NCI-H128 (cell line): ENCODE data around the gene FMO4.
"Not testable (repeated sequence)": the region's sequence is repeated elsewhere in the genome, so short reads cannot be mapped to it uniquely, and the experiment has no call there.

Experiments
- DNase-seq: peaks from one replicate; lab custom pipeline; 2025; ENCODE audit not compliant: unreplicated experiment; lab: John Stamatoyannopoulos, UW

Gene FMO4

DNA sequence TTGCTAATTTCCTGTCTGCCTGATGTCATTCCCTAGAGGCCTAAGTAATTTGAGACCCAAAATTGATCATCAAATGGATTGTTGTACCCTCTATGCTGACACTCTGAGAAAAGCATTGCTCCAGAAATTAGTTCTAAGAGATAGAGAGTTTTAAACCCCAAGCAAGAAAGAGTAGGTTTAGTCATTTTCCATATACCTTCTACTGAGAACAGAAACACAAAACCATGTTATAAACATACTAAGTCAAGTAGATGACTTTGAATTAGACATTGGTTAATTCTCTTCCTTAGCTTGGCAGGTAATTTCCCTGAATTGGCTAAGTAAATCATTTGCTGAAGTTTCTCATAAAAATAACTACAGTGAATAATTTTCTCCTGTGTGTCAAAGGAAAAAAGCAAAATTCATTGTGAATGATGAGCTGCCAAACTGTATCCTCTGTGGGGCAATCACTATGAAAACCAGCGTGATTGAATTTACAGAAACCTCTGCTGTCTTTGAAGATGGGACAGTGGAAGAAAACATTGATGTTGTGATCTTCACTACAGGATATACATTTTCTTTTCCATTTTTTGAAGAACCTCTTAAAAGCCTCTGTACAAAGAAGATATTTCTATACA is 20.1 kb downstream of the FMO4 start:
- DNase-seq = no peak

DNA sequence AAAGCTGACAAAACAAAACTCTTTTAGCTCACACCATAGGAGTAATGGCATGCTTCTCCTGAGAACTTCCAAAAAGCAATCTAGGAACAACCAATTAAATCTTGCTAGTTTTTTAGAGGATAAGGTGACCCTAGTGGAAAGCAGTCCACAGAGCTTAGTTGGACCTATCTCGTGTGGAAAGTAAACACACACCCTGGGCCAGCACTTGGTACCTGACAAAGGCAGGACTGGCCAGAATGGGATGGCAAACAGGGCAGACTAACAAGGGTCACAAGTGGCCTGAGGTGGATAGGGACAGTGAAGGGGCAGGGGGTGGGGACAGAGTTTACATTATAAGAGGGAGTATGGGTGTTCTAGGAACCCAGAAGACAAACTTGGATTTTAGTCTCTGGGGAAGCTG is 22.0 kb downstream of the FMO4 start:
- DNase-seq = no peak

DNA sequence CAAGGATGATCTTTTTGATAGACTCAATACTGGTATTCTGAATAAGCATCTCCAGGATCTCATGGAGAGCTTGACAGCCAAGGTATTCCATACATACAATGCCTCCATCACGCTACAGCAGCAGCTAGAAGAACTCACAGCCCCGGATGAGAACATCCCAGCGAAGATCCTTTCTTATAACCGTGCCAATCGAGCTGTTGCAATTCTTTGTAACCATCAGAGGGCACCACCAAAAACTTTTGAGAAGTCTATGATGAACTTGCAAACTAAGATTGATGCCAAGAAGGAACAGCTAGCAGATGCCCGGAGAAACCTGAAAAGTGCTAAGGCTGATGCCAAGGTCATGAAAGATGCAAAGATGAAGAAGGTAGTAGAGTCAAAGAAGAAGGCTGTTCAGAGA is 25.4 kb downstream of the FMO4 start:
- not testable (repeated sequence) for DNase-seq

DNA sequence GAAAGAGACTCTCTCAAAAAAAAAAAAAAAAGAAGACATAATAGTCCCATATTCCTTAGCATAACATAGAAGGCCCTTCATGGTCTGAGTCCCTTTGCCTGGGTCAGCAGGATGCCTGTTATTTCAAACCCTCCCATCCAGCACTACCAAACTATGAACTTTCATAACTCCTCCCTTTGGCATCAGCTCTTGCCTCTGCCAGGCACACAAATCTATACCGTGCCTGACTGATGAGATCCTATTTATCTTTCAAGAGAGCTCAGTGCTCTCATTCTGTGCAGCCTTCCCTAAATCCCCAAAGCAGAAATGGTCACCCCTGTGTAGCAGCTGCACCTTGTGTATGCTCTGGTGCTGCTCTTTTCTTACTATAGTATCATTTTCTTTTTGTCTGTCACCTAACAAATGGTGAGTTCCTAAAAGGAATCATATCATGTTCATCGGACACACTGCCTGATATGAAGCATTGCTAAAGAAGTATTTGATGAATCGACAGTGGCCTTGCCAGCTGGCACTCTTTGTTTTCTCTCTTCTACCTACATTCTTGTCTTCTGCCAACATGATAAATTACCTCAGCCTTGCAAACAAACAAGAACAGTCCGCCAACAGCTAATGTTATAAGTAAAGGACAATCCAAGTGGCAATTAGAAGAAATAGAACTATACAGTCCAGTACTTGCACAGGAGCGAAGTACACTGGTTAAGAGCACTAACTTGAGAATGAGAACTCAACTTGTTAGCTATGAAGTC is 29.9 kb downstream of the FMO4 start:
- no peak for DNase-seq

DNA sequence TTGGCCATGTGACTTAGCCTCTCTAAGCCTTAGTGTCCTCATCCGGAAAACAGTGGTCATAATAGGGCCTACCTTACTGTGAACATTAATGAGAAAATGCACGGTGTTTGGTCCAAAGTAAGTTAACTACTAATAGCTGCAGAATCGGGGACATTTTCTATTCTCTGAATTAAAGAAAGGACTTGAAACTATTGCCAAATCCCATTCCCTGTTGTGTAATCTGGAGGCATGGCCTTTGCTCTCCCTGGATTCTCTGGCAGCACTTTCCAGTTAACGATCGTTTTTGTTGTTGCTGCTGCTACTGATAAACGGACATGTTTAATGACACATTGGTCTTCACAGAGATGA is 30.5 kb downstream of the FMO4 start:
- no peak for DNase-seq

DNA sequence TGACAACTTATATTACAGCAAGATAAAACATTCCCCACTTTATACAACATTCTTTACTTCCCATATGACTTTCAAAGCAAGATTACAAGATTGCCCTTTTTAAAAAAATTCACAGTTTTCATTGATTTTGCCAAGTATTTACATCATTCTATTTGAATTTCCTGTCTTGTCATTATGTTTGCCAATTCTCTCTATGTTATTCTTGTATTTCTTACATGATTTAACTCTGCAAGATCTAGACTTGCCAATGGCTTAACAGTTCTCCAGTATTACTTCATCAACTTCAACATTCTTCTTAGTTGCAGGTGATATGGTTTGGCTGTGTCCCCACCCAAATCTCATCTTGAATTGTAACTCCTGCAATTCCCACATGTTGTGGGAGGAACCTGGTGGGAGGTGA is 31.6 kb downstream of the FMO4 start:
- DNase-seq = no peak

DNA sequence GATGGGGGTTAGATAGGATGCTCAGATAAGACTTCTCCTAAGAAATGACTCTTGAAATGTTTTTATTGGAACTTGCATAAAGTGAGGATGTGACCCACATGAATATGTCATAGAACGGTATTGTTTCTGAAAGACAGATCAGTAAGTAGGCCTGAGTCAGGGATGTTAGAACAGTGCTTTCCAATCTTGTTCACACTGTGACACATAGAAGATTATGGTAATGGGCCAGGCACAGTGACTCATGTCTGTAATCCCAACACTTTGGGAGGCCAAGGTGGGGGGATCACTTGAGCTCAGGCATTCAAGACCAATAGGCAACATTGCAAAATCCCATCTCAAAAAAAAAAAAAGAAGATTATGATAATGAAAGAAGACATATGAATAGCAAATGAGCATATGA is 32.9 kb downstream of the FMO4 start:
- no peak for DNase-seq

DNA sequence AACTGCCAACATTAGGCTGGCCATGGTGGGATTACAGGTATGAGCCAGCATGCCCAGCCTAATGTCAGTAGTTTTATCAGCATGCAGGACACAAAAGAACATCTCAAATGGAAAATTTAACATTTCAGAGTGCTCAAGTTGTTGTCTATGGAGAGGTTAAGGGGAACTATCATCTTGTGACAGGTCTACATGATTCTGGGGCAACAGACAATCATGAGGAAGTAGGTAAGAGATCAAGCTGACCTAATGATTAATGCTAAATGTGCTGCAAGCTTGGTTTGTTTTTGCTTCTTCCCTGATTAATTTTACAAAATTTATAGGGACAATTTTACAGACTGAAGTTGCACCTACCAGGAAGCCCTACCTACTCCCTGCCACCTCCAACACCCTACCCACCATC is 36.6 kb downstream of the FMO4 start:
- no peak for DNase-seq

DNA sequence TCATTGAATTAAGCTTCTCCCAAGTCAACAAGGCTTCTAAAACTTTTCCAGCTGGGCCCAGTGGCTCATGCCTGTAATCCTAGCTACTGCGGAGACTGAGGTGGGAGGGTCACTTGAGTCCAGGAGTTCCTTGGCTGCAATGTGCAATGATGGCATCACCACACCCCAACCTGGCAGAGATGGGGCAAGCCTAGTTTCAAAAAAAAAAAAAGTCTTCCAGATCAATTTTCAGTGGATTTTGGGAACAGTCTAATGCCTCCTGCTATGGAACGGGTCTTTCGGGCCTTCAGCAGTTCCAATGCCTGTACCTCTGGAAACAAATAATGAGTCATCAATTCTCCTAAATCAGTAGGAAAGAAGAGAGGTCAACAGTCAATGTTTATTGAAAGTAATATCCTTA is 38.0 kb downstream of the FMO4 start:
- no peak for DNase-seq

DNA sequence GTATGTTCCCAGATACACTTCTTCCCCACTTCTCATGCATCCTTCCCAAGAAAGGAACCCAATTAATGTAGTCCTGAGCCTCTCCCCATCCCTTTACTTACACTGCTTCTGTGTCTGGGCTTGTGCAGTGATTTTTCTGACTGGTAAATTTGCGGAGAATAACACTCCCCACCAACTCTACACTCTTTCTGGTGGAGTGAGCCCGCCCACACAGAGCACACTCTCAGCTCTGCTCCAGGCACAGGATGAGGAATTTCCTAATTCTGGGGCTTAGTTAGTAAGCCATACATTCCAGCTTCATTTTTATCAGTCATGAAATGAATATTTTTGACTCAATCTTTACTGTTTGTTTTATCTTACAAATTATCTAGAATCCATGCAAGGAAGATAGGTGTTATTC is 38.6 kb downstream of the FMO4 start:
- DNase-seq = no peak

DNA sequence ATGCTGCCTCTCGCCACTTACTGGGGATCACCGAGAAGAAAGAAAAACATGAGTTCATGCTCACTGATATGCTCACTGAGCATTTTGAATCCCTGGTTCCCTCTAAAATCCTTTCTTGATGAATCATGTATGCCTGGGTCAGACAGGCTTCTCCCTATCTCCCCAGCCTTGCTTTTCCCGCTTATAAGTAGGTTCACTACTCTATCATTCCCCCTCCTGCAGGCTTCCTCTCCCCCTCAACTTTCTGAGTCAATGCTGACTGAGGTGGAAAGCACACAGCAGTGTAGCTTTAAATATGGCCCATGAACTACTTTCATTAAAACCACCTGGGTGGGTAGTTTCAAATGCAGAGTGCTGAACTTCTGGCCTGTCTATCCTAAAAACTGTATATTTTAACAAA is 41.7 kb downstream of the FMO4 start:
- no peak for DNase-seq

DNA sequence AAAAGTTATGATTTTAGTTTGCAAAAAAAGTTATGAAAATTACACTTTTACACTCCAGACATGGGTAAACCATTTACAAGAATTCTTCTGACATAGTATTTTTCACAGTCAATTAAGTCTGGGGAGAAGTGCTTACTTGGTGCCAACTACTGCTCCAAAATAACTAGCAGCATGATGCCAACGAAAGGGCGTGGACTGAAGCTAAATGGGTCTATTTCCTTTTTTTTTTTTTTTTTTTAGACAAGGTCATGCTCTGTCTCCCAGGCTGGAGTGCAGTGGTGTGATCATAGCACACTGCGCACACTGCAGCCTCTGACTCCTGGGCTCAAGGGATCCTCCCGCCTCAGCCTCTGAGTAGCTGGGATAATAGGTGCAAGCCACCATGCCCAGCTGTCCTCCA is 43.2 kb downstream of the FMO4 start:
- DNase-seq = no peak

DNA sequence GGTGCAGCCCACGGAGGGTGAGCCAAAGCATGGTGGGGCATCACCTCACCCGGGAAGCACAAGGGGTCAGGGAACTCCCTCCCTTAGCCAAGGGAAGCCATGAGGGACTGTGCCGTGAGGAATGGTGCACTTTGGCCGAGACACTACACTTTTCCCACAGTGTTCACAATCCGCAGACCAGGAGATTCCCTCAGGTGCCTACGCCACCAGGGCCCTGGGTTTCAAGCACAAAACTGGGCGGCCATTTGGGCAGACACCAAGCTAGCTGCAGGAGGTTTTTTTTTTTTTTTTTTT is 45.3 kb downstream of the FMO4 start:
- DNase-seq = not testable (repeated sequence)

DNA sequence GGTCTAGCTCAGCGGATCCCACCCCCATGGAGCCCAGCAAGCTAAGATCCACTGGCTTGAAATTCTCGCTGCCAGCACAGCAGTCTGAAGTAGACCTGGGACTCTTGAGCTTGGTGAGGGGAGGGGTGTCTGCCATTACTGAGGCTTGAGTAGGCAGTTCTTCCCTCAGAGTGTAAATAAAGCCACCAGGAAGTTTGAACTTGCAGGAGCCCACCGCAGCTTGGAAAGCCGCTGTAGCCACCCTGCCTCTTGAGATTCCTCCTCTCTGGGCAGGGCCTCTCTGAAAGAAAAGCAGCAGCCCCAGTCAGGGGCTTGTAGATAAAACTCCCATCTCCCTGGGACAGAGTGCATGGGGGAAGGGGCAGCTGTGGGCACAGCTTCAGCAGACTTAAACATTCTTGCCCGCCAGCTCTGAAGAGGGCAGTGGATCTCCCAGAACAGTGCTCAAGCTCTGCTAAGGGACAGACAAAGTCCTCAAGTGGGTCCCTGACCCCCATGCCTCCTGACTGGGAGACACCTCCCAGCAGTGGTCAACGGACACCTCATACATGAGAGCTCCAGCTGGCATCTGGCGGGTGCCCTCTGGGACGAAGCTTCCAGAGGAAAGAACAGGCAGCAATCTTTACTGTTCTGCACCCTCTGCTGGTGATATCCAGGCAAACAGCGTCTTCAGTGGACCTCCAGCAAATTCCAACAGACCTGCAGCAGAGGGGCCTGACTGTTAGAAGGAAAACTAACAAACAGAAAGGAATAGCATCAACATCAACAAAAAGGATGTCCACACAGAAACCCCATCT is 45.9 kb downstream of the FMO4 start:
- not testable (repeated sequence) for DNase-seq

DNA sequence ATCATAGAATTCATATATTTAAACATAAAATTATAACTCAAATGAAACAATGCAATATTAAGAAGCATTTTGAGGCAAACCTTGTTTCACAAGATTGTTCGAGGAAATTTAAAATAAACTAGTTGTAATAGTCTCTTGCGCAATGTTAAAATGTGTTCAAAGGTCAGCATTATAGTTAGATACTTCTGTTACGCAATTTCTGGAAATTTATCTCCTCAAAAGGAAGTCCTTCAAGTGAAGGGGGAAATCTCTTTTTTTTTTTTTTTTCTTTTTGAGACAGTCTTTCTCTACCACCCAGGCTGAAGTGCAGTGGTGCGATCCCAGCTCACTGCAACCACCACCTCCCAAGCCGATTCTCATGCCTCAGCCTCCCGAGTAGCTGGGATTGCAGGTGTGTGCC is 52.1 kb downstream of the FMO4 start:
- DNase-seq = no peak

DNA sequence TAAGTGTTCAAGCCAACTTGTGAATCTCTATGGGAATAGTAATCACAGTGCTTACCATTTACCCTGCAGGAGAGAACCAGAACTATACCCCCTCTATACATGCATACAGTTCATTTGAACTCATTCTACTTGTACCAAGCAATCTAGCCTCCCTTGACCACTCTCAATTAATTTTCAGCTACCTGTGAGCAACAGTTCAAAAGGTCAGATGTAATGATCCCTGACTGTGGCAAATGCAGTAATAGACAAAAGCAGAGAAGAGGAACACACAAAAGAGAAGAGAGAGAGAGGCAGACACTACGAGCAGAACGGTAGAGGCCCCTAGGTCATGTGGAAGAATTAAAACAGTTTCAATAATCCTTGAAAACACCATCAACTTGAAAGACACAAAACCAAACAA is 52.8 kb downstream of the FMO4 start:
- DNase-seq = no peak

DNA sequence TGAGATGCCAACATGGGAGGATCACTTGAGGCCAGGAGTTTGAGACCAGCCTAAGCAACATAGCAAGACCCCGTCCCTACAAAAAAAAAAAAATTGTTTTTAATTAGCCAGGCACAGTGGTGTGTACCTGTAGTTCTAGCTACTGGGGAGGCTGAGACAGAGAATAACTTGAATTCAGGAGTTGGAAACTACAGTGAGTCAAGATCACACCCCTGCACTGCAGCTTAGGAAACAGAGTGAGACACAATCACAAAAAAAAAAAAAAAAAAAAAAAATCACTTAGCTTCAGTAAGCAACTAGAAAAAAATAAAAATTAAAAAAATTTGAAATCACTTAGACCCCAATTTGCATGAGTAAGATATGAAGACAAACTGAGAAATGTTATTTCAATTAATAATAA is 53.5 kb downstream of the FMO4 start:
- DNase-seq = no peak

DNA sequence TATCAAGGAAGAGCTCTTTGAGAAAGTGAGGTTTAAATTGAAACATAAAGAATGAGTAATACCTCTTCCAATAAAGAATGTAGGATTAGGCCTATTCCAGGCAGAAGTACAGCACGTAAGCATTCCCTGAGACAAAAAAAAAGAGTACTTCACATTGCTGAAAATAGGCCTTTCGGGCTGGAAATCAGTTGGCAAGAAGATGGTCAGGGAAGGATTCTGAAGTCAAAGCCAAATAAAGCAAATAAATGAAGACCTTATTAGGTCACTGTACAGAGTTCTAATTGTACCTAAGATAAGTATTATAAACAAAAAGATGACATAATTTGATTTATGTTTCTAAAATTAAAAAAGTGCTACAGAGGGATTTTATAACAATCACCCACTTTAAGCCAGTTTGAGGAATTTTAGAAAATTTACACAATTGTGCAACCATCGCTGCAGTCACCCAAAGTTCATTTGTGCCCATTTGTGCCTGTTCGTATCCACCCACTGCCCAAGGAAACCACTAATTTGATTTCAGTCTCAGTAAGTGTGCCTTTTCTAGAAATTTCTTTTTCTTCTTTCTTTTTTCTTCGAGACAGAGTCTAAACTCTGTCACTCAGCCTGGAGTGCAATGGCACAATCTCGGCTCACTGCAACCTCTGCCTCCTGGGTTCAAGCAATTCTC is 58.6 kb downstream of the FMO4 start:
- no peak for DNase-seq

DNA sequence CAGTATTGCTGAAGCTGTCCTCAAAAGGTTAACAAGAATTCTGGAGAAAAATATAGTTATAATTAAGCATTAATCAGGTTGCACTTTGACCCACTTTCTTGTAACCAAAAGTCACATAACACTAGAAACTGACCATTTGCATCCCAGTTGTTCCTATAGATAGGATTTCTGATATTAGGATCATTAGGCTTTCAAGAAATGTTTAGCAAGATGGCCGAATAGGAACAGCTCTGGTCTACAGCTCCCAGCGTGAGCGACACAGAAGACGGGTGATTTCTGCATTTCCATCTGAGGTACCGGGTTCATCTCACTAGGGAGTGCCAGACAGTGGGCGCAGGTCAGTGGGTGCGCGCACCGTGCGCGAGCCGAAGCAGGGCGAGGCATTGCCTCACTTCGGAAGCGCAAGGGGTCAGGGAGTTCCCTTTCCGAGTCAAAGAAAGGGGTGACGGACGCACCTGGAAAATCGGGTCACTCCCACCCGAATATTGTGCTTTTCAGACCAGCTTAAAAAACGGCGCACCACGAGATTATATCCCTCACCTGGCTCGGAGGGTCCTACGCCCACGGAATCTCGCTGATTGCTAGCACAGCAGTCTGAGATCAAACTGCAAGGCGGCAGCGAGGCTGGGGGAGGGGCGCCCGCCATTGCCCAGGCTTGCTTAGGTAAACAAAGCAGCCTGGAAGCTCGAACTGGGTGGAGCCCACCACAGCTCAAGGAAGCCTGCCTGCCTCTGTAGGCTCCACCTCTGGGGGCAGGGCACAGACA is 59.6 kb downstream of the FMO4 start:
- DNase-seq = not testable (repeated sequence)

DNA sequence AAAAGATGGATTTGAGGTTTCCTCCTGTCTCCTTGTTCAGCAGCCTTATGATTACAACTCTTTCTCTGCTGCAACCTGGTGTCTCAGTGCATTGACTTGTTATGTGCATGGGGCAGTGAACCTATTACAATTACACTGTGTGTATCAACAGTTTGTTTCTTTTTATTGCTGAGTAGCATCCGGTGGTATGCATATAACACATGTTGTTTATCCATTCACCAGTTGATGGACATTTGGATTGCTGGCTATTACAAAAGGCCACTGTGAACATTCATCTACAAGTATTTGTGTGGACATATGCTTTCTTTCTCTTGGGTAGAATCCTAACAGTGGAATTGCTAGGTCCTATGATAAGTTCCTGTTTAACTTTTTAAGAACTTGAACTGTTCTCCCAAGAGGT is 65.9 kb downstream of the FMO4 start:
- no peak for DNase-seq

DNA sequence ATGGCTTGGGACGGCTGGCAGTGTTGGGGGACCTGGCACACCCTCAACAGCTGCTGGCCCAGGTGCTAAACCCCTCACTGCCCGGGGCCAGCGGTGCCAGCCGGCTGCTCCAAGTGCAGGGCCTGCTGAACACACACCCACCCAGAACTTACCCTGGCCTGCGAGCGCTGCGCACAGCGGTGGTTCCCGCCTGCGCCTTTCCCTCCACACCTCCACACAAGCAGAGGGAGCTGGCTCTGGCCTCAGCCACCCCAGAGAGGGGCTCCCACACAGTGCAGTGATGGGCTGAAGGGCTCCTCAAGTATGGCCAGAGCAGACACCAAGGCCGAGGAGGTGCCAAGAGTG is 67.9 kb downstream of the FMO4 start:
- no peak for DNase-seq
